ENCODE results near the gene PVALEF.

Gene PVALEF

DNA sequence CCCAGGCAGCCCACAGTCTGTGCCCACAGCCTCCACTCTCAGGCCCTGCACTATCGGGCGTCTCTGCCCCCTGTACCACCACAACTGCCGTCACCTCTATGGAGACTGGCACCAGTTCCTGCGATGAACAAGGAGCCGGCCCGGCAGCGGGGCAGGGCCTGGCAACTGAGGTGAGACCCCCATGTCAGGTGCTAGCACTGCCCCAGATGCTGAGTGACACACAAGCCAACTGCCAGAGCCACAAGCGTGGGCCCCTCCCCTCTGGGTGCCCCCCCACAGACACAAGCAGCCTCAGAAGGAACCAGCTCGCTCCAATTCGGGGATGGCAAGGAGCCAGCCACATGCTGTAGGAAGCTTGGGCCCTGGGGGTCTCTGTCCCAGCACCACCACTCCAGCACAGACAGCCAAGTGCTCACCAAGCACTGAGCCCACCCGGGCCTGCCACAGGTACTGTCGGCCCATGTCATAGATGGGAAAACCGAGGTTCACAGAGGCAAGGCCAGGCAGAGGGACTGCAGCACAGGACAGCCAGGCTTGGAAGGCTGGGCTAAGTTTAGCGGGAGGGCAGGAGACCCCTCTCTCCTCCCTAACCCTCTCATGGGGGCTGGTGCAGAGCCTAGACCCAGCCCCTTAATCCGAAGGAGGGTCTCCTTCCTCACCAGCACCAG lies 1.5 kb upstream of the PVALEF start:
- DNase-seq = no peak

DNA sequence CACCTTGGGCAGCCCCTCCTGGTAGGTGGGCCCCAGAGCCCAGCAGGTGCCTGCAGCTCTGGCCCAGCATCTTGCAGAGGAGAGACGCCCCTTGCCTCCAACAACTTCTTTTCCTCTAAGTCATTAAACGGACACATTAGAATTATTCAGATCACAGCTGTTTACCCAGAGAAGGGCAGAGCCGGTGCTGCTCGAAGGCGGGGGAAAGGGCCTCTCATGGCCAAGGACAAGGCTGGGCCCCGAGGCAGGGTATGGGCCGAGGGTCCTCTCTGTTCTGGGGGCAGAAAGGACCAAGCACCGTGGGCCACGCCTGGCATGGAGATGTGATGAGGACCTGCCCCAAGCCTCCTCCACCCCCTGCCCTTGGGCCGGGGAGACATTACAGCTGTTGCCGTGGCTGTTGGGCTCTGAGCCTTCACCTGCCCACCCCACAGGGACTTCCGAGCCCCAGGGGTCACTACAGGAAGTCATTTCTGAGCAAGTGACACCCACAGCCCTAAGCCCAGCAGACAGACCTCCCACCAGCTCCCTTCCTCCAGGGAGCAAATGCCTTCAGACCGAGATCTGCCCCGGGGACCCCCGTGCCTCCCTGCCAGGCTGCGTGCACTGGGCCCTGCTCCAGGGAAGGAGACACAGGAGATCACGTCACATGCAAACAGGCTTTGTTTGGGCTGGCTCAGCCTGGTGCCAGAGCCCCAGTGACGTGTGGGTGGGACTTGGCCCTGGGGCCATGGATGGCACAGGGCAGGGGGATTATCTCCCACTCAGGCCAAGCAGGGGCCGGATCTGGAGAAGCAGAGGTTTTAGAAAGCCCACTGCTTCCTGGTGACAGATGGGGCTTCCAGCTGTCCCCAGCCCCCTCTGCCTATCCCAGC lies 699 bp upstream of the PVALEF start:
- no peak for DNase-seq

DNA sequence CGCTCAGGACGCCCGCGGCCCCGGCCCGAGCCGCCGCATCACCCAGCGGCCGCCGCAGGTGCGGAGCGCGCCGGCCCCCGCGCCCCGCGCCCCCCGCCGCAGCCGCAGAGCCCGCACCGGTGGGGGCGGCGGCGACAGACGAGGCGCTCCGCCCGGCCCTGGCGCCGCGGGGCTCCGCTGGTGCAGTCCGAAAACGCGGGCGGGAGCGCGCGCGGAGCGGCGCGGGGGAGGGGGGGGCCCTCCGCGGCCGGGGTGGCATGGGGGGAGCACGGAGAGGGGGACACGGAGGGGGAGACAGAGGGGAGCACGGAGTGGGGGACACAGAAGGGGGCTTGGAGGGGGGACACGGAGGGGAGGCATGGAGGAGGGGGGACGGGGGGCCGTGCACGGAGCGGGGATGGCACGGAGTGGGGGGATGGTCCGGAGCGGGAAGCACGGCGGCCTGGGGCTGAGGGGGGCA lies 756 bp downstream of the PVALEF start, which contains the start of gene AATK:
TSS of gene AATK (minus strand) at position 189 of the 460 bp plus-strand sequence. CDS start 229 bp downstream, outside the sequence.
- DNase-seq = no peak

DNA sequence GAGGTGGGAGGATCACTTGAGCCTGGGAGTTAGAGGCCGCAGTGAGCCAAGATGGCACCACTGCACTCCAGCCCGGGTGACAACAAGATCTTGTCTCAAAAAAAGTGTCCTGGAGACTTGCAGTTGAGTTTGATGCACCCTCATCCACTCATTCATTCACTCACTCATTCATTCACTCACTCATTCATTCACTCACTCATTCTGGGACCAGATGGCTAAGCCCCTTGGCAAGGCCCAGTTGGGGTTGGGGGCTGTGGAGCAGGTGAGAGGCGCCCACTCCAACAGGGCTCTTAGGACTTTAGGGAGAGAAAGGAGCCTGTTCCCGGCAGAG lies 1.9 kb downstream of the PVALEF start:
- no peak for DNase-seq

DNA sequence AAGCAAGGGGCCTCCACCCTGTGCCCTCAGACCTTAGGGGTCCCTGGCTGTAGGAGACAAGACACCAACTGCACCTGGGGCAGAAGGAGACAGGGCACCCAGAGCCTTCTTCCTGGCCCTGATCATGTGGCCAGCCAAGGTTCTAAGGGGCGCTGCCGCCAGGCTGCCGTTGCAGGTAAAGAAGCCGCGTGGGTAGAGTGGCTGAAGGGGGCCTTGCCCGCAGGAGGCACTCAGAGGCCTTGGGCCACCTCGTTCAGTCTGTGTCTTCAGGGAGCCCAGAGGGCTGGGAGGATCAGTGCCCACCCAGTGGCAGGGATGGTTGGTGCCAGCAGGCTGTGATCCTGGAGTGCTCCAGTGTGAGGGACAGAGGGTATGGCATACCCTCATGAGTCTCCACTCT lies 2.3 kb downstream of the PVALEF start:
- DNase-seq = no peak

DNA sequence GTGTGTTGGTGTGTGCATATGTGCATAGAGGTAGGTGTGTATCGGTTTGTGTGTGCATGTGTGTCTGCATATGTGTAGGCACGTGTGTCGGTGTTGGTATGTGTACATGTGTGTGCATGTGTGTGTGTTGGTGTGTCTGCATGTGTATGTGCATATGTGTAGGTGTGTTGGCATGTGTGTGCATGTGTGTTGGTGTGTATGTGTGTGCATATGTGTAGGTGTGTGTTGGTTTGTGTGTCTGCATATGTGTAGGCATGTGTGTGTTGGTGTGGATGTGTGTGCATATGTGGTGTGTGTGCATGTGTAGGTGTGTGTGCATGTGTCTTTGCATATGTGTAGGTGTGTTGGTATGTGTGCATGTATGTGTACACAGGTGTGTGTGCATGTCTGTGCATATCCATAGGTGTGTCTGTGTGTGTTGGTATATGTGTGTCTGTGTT lies 4.6 kb downstream of the PVALEF start:
- no peak for DNase-seq

DNA sequence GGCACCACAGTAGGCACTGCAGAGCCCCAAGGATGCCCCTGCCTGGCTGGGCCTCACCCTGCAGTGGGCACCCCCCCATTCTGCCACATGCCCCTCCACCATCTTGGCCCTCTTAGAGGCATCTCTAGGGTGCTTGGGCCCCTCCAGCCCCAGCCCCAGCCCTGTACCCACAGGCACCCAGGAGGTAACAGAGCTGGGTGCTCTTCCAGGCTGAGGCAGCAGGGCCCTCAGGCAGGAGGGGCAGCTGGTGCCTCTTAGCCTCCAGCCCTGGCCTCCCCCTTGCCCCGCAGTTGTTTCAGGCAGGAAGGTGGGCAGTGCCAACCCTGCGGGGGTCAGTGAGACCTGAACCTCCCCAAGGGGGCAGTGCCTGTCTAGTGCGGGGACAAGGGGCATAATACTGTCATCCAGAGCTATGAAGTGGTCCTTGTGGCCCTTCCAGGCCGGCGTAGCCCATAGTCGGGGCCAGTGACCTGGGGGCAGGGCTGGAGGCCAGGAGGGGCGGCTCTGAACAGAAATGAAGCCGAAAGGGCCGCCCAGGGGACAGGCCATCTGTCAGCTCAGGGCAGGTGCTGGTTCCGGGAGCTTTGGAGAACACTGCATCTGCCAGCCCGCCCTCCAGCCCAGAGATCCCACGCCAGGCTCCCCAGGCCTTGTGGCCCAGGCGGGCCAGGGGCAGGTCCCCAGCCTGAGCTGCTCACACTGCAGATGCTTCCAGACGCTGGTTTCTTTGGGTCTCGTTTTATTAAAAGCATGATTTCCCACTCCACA lies 5.6 kb downstream of the PVALEF start:
- no peak for DNase-seq

DNA sequence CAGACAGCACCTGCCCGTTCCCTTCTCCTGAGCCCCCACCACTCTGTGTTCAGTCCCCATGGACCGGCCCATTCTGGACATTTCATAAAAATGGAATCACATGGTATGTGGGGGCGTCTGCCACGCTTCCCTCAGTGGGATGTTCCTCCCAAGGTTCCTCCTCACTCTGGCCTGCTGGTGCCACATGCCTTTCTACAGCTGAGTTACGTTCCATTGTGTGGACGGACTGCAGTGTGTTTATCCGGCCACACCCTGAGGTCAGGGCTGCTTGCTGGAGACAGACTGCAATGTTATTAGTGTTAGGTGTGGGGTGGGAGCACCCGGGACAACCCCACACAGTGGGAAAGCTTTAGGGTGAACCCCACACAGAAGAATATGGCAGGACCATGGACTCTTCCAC lies 6.6 kb downstream of the PVALEF start:
- no peak for DNase-seq

DNA sequence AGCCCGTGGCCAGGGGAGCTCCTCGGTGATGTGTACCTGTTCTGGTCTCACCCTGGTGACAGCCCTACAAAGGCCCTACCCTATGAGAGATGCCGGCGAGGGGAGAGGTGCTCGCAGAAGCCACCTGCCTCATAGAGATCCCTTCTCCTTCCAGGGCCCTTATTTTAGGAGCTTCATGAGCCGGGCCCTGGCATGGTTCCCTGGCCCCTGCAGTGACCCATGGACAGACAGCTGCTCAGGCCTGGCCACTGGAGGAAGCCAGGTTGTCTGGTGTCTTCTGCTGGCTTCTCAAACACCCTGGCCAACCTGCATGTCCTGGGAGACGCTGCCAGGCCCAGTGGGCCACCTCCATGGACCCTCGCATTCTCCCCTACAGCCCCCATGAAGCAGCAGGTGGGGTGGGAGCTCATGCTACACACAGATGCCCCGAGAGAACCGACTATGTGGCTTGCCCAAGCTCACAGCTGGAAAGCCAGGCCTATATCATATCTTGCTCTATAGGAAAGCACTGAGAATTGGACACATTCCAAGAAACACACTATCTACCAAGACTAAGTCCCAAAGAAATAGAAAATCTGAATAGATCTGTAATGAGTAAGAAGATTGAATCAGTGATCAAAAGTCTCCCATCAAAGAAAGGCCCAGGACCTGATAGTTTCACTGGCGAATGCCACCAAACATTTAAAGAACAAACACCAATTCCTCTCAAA lies 7.9 kb downstream of the PVALEF start:
- DNase-seq = no peak

DNA sequence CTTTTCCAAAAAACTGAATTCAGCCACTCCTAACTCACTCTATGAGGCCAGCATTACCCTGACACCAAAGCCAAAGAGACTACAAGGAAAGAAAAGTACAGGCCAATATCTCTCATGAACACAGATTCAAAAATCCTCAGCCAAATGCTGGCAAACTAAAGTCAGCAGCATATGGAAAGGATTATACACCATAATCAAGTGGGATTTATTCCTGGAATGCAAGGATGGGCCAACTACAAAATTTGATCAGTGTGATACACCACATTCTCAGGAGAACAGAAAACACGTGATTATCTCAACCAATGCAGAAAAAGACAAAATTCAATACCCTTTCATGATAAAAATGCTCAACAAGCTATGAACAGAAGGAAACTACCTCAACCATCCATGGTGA lies 8.5 kb downstream of the PVALEF start:
- no peak for DNase-seq

DNA sequence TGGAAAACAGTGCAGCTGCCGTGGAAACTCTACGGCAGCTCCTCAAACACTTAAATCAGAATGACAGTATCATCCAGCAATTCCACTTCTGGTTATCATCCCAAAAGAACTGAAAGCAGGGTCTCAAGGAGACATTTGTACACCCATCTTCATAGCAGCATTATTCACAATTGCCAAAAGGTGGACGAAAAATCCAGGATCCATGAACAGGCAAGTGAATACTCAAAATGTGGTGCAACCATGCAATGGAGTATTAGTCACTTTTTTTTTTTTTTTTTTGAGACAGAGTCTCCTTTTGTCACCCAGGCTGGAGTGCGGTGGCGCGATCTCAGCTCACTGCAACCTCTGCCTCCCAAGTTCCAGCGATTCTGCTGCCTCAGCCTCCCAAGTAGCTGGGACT lies 11.4 kb downstream of the PVALEF start:
- DNase-seq = no peak

DNA sequence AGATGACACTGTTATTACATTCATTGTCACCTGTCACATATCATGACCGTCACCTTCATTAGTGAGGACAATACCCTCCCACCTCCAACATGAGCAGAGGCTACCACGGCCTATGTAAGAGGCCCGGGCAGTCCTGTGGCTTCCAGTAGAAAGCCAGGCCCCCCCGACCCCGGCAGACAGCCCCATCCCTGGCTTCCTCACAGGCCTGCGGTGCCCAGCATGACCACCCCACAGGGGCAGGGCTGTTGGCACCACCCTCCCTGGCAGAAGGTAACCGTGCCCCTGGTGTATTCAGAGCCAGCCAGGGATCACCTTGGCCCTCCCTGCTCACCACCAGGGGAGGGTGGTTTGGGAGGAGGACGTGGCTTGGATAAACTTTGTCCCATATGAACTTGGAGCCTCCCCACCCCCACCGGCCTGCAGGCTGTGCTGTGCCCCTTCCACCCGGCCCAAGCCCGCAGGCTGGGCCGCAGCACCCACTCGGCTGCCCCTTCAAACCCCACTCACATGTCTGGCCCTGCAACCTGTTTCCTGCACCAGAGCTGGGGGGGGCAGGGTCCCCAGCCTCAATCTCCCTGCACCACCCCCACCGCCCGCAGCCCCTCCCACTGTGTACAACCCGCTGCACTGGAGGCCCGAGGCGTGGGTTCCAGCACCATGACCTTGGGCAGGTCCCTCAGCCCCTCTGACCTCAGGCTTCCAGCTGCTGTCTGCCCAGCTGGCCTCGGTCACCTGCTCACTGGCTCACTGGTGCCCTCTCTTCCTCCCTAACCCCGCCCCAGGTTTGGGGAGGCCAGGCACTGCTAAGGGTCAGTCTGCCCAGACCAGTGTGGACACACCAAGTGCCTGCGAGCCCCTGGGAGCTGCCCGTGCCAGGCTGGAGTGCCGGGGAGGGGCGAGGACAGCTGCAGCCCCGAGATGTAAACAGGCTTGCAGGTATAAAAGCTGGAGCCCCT lies 13.1 kb downstream of the PVALEF start:
- no peak for DNase-seq

DNA sequence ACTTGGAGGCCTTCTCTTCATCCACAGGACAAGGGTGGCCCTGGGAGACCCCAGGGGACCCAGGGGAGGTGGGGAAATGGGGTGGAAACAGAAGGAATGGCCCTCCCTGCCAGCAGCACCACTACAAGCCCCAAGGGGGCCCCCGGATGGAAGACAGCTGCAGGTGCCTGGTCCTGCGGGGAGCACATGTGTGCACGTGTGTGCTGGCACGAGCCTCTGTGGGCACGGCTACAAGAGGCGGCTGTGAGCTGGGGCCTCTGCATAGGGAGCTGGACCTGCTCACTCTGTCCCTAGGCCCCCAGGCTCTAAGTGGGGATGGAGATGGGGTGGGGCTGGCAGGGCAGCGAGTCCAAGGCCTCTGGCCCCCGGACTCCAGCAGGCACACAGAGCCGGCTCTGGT lies 13.9 kb downstream of the PVALEF start:
- no peak for DNase-seq

DNA sequence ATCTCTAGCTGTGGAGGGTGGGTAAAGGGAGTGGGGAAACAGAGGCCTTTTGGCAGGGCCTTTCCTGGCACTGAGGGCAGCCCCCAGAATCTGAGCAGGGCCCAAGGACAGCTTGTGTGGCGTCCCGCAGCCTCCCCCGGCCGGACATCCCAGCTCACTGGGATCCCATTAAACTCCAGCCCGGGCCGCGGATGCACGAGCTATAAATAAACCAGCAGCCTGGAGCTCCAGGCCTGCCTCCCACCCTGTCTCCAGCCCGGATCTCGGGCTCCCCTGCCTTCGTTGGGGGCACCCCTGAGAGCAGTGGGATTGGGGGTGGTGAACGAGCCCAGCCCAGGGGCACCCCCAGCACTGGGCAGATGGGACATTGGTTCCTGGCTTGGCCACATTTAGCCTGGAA lies 14.6 kb downstream of the PVALEF start:
- no peak for DNase-seq

DNA sequence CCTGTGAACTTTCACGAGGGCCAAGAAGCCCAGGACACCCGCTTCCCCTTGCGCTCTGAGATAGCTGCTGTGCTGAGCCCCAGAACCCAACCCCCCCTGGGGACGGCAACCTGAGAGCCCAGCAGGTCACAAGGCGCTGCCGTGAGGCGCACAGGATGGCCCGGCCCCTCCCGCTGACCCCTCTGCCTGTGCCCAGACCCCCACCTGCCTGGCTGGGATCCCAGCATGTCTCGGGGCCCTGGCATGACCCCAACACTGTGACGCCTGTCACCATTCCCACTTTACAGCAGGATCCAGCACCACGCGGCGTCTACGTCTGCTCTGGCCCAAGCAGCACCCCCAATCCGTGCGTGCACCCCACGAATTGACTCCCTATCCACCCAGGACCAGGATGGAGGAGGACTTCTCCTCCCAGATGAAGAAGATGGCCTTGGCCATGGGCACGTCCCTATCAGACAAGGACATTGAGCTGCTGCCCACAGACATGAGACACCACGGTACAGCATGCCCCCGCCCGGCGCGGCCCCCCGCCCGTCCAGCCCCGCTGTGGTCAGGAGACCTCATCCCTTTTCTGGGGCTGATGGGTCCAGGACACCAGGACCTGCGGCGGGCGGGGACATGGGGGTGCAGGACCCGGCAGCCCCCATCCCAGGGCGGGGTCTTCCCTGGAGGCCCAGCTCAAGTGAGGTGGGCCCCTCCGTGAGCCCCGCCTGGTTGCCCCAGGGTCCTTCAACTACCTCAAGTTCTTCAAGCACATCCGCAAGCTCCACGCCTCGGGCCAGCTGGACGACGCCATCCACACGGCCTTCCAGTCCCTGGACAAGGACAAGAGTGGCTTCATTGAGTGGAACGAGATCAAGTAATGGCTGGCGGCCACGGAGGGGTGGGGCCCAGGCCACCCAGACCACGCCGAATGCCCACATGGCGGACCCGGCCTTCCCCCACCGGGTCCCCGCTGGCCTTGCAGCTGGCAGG lies 15.8 kb downstream of the PVALEF start:
- no peak for DNase-seq

DNA sequence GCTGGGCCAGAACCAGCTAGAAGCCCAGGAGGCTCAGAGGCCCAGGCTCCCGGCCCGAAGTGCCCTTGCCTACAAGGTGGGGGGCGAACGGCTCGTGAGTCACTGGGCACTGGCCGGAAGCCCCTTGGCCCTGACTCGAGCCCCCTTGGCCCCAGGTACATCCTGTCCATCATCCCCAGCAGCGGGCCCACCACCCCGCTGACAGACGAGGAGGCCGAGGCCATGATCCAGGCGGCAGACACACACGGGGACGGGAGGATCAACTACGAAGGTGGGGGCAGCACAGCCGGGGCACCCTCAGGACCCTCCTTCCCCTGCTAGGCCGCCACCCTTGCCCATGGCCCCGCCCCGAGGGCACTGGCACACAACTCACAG lies 16.5 kb downstream of the PVALEF start:
- no peak for DNase-seq

DNA sequence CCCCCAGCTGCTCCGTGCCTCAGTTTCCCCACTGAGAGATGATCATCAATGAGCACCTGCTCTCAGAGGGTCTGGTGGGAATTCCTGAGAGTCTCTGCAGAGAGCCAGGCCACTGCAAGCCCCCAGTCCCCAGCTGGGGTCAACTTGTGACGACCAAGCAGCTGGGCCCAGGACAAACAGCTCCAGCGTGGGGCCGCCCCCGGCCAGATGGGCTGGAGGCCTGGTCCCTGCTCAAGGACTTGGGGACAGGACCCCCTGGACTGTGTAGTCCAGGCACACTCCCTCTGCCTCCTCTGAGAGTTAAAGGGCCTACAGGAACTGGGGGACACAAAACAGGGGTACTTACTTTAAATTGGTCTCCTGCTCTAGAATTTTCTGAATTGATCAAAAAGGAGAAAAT lies 17.3 kb downstream of the PVALEF start:
- no peak for DNase-seq

DNA sequence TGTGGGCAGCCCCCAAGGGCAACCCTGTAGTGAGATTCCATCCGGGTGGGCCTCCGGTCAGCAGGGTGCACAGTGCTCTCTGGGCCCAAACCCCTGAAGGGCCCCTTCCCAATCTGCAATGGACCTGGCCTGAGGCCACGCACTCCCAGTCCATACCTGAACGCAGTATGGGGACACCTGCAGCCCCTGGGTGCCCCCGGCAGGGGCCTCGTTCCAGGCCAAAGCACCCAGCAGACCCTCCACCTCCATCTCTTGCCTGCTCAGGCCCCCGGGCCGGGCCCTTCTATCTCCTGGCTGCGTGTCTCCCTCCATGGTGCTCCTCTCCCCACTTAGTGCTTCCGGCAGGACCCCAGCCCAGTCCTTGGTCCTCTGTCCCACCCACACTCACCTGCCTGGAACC lies 18.0 kb downstream of the PVALEF start:
- DNase-seq = no peak

DNA sequence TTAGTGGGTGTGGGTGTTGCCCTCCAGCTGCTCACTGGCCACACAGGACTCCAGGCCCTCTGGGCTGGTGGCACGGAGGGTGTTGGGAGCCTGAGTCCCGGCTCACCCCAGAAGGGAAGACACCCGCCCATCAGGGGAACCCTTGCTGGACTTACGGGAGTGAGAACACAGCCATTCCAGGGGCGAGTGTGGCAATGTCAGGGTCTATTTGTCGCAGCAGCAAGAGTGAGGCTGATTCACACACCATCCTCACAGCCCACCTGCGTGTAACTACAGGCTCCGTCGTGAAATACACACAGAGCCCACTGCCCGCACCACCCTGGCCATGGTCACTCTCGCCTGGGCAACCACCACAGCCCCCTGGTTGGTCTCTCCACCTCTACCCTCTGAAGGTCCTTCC lies 18.5 kb downstream of the PVALEF start:
- no peak for DNase-seq

DNA sequence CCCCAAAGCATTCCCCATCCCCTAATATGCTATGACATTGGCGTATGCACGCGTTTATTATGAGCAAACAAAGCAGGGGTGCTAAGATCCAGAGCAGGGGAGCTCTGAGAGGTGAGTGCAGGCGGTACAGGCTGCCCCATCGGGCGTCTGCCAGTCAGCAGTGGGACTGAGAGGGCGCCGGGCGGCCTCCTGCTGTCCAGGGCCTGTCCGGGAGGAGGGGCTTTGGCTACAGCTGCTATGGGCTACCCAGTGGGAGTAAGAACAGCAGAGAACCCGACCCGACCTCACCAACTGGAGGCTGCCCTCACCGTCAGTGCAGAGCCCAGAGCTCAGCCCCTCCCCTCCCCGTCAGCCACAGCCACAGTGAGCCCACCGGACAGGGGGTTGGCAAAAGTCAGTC lies 19.2 kb downstream of the PVALEF start:
- DNase-seq = no peak

DNA sequence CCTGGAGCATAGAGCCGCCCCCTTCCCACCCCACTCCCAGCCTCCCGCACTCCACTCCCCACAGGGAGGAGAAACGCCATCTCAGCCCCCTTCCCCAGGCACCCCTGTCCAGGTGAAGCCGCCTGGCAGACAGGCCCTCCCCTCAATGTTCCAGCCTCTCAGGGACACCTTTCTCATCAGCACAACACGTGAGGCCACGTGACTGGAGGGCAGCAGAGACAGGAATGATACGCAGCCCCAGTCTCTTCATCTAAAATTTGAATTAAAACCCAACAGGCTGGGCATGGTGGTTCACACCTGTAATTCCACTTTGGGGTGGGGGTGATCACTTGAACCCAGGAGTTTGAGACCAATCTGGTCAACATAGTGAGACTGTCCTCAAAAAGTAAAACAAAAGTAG lies 20.9 kb downstream of the PVALEF start:
- no peak for DNase-seq

Measured in activated CD4-positive, alpha-beta T cell treated with anti-CD3 and anti-CD28 coated beads for 4 hours (primary cell).